ENCODE data around the gene TTBK1. TPM values are rescaled to one million over a fixed set of nuclear protein-coding genes. Genes with fewer than 3 reads are reported as not detected.

Gene TTBK1
- not detected in 2 replicates for total RNA-seq

DNA sequence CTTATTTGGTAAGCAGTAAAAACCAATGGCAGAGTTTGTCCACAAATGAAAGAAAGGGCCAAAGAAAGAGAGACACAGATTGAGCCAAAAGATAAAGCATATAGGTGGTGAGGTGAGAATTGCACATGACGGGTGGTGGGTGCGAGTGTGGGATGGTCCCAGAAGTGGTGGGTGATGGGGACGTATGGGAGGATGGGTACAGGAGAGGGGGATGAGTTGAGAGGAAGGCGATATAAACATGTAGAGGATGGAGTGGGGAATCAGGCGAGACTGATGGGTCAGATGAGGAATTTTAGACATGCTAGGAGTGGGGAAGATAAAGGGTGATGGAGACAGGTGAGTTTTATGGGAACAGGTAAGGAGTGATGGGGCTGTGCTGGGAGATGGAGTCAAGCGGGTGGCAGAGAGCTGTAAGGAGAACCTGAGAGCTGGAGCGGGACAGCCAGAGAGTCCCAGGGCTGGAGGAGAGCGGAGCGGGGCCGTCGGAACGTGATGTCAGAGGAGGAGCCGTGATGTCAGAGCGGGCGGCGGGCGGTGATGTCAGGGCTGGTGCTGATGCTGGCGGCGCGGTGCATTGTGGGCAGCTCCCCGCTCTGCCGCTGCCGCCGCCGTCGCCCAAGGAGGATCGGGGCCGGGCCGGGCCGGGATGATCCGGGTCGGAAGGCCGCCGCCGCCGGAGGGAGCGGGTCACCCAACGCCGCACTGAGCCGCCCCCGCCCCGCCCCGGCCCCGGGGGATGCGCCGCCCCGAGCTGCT, at the start of gene TTBK1:
TSS of gene TTBK1 (plus strand) at position 574 of the 756 bp plus-strand sequence. CDS start 3,180 bp downstream, outside the sequence.

DNA sequence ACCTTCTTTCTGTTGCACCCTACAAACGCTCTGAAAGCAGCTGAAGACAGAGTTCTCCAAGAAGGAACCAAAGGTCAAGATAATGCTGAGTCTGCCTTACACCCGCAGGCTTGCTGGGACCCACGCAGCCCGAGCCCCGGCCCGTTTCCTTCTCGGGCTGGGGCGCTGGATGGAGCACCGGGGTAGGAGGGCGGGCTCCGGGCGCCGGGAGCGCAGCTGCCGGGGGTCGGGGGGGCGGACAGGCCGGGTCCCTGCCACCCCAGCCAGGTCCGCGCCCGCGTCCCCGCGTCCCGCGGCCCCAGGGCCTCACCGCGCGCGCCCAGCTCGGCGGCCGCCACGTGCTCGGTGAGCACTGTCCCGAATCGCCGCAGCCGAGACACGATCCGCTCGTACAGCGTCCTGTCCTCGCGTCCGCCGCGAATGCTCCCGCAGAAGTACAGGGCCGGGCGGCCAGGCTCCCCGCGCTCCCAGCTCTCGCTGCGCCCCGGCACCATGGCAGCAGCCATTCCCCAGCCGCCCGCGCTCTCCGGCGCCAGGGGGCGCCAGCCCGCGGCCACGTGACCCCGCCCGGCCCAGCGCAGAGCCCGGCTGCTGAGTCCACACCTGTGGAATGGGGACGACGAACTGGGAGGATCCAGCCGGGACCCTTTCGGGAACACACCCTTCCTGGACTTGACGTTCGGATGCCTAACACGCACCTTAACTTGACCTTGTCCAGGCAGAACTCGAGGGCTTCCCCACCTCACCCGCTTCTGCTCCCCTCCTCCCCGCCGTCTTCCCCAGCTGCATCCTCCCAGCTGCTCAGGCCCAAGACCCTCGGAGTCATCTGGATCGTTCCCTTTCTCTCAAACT, 14.1 kb upstream of the TTBK1 start, which contains the start of gene DNPH1:
TSS of gene DNPH1 (minus strand) at position 531 of the 852 bp plus-strand sequence. CDS start at position 506, 25 bp downstream.

DNA sequence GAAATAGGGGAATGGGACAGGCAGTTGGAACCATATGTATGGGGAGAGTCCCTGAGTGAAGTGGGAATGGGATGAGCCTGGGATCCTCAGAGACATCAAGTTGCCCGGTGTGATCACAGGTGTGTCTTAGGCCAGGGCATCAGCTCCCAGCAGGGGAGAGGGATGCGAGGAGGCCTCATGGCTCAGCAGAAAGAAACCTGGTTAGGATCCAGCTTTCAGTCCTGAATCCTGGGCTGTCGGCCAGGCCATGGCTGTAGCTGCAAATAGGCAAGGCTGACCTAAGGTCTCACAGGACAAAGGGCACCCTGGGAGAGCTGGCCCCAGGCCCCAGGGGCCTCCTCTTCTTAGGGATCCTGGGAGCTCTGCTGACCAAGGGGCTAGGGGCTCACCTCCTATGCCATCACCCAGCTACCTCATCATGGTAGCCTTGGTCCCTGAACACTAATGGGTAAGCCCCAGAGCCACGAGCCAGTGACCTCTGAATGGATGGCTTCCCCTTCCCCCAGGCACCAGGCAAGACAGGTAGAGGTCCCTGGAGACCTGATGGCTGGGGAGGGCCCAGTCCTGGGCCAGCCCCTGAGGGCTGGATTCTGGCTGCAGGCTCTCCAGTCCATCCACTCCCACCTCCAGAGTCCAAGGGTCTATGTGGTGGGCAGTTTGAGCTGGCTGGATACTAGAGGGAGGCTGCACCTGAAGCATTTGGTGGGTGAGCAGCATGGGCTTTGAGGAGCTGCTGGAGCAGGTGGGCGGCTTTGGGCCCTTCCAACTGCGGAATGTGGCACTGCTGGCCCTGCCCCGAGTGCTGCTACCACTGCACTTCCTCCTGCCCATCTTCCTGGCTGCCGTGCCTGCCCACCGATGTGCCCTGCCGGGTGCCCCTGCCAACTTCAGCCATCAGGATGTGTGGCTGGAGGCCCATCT, 54.6 kb downstream of the TTBK1 start, which contains the start of gene SLC22A7:
TSS of gene SLC22A7 (plus strand) at position 617 of the 921 bp plus-strand sequence. CDS start at position 716, 99 bp downstream.

DNA sequence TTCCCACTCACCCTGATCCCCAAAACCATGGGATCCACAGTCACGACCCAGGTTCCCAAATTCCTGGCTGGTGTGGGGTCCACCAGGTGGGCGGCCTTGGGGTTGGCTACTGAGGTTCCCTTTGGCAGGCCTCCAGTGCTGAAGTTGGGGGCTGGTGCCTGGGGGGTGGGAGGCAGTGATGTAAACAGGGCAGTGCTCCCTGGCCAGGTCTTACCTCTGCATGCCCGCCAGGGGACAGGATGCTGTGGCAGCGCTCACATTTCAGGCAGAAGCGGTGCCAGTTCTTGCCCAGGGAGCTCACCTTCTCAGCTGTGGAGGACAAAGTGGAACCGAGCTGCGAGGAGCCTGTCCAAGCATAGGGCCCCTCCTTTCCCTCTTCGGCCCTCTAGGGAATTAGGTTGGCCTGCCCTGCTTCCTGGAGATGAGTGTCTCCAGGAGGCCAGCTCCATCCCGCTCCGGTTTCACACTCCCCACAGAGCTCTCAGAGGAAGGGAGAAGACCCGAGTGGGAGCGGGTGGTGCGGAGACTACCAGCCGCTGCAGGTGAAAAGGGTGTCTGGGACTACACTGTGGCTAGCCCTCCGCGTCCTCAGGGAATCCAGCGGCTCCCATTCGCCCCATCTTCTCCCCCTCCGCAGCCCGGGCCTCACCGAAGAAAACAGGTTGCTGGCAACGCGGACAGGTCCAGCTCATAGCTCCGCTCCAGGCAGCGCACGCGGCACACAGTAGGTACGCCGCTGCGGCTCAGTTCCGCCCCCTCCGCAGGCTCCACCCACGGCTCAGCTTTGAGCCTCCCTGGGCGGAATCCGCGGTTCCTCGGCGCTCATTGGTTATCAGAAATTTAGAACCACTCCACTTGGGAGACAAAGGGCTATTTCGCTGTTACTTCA, 65.1 kb downstream of the TTBK1 start, which contains the start of gene CRIP3:
TSS of gene CRIP3 (minus strand) at position 726 of the 889 bp plus-strand sequence. CDS start at position 692, 34 bp downstream.

Other genes with a start within 250 kb of the TTBK1 start
- gene MEA1, start 229.5 kb upstream of the TTBK1 start, total RNA-seq, result 54.0 and 61.1 TPM in 2 replicates
- 75.7 and 92.5 TPM in 2 replicates for gene KLHDC3, start 229.2 kb upstream of the TTBK1 start, total RNA-seq
- 40.7 and 63.8 TPM in 2 replicates for gene RRP36, start 221.9 kb upstream of the TTBK1 start, total RNA-seq
- gene CUL7, start 189.6 kb upstream of the TTBK1 start, total RNA-seq, result 33.3 and 36.4 TPM in 2 replicates
- gene MRPL2, start 184.0 kb upstream of the TTBK1 start, total RNA-seq, result 14.2 and 26.8 TPM in 2 replicates
- gene KLC4, start 183.8 kb upstream of the TTBK1 start, total RNA-seq, result 9.9 and 11.0 TPM in 2 replicates
- gene PTK7, start 167.2 kb upstream of the TTBK1 start, total RNA-seq, result 110 and 119 TPM in 2 replicates
- gene SRF, start 72.2 kb upstream of the TTBK1 start, total RNA-seq, result 14.1 and 16.3 TPM in 2 replicates
- 12.7 and 17.2 TPM in 2 replicates for gene CUL9, start 61.3 kb upstream of the TTBK1 start, total RNA-seq
- gene DNPH1, start 14.0 kb upstream of the TTBK1 start, total RNA-seq, result 88.2 and 103 TPM in 2 replicates
- gene SLC22A7, start 54.8 kb downstream of the TTBK1 start, total RNA-seq, result not detected in 2 replicates
- gene CRIP3, start 65.3 kb downstream of the TTBK1 start, total RNA-seq, result not detected in 2 replicates
- 10.2 and 11.1 TPM in 2 replicates for gene ZNF318, start 126.2 kb downstream of the TTBK1 start, total RNA-seq
- gene ABCC10, start 184.1 kb downstream of the TTBK1 start, total RNA-seq, result 7.9 and 10.6 TPM in 2 replicates
- gene DLK2, start 212.1 kb downstream of the TTBK1 start, total RNA-seq, result not detected in 2 replicates
- gene TJAP1, start 234.1 kb downstream of the TTBK1 start, total RNA-seq, result 13.9 and 15.1 TPM in 2 replicates